ENCODE data around the gene RXRA. TPM values are rescaled to one million over a fixed set of nuclear protein-coding genes. Genes with fewer than 3 reads are reported as not detected.

RXRA gene
- polyA plus RNA-seq, 1 donor, result 74.6 TPM

DNA sequence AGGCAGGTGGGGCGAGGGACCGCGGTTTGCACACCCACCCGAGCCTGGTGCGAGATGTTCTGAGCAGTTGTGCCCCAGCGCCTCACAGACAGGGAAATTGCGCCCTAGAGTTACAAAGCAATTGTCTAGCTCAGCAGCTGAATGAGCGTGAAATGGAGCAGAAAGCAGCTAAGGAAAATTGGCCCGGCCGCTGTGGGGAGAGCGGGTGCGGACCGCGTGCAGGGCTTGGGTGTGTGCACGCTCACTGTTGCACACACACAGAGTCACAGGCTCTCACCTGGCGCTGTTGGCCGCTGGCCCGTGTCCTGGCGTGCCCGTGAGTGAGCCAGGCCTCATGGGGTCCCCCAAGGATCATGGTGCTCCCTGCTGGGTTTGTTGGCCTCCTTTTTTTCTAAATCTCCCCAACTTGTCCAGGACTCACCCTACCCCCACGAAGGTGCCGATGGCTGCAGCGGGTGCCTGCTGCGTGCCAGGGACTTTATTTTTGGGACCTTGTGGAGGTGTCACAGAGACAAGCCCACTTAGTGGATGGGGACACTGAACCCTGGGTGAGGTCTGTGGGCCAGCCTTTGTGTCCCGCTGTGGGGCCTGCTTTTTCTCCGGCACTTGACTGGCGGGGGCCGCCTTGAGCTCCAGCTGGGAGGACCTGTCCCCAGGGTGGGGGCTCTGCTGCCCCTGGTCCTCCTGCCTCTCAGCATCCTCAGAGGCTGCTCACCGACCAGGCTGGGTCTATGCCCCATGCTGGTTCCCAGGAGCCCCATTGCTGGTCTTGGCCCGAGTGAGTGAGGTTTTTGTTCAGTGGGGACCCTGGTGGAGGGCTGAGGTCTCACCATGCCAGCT is 5.2 kb downstream of the RXRA start:
- WGBS (ENCODE audit: insufficient coverage, low lambda C conversion rate), result no CpG with 5 or more reads among the region's 30 CpGs
- Histone ChIP-seq H3K9me3 (ENCODE audit: control insufficient read depth, low read depth, low read length) (no peaks in the 10 kb centered on the region), H3K27ac (ENCODE audit: low read length) (peak overlapping the region; percentile 97), H3K4me3 (ENCODE audit: low read length) (no peak overlapping the region), H3K36me3 (ENCODE audit: control insufficient read depth, insufficient read depth, low read length) (no peaks in the 10 kb centered on the region), H3K4me1 (ENCODE audit: control insufficient read depth, insufficient read depth, low read length) (peaks cover 87% of the 10 kb centered on the region), H3K27me3 (ENCODE audit: control insufficient read depth, insufficient read depth, low read length) (no peaks in the 10 kb centered on the region)
- DNase-seq, result no peak

DNA sequence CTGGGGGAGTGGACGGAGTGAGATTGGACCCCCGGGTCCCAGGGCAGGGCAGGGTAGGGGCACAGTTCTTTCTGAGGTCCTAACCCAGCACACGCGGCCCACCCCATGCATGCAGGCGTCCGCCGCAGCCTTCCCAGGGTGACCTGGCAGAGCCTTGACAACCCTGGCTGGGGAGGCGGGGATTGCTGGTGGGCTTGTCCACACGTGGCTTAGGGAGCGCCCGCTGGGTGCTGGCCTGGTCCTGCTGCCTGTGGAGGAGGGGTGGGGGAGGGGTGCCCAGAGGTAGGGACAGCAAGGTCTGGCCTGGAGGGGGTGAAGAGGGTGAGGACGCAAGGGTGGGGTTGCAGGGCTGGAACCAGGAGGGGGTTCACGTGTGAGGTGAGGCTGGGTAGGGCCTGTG is 6.0 kb downstream of the RXRA start:
- no peak for DNase-seq
- H3K4me3 ChIP-seq (ENCODE audit: low read length), result no peak overlapping the region
- no CpG with 5 or more reads among the region's 13 CpGs for WGBS (ENCODE audit: insufficient coverage, low lambda C conversion rate)
- H3K36me3 ChIP-seq (ENCODE audit: control insufficient read depth, insufficient read depth, low read length), result no peaks in the 10 kb centered on the region
- peak overlapping the region; percentile 94 for H3K27ac ChIP-seq (ENCODE audit: low read length)
- H3K27me3 ChIP-seq (ENCODE audit: control insufficient read depth, insufficient read depth, low read length), result no peaks in the 10 kb centered on the region
- H3K9me3 ChIP-seq (ENCODE audit: control insufficient read depth, low read depth, low read length), result no peaks in the 10 kb centered on the region
- H3K4me1 ChIP-seq (ENCODE audit: control insufficient read depth, insufficient read depth, low read length), result peaks cover 95% of the 10 kb centered on the region

GRCh38 chr9:134332841-134333233 is 6.6 kb downstream of the RXRA start:
- H3K9me3 ChIP-seq (ENCODE audit: control insufficient read depth, low read depth, low read length), result no peaks in the 10 kb centered on the region
- no CpG with 5 or more reads among the region's 8 CpGs for WGBS (ENCODE audit: insufficient coverage, low lambda C conversion rate)
- peaks cover 2% of the 10 kb centered on the region for H3K36me3 ChIP-seq (ENCODE audit: control insufficient read depth, insufficient read depth, low read length)
- peak overlapping the region; percentile 94 for H3K27ac ChIP-seq (ENCODE audit: low read length)
- H3K4me1 ChIP-seq (ENCODE audit: control insufficient read depth, insufficient read depth, low read length), result peaks cover 97% of the 10 kb centered on the region
- DNase-seq, result no peak
- no peaks in the 10 kb centered on the region for H3K27me3 ChIP-seq (ENCODE audit: control insufficient read depth, insufficient read depth, low read length)
- peak overlapping the region; percentile 8 for H3K4me3 ChIP-seq (ENCODE audit: low read length)

DNA sequence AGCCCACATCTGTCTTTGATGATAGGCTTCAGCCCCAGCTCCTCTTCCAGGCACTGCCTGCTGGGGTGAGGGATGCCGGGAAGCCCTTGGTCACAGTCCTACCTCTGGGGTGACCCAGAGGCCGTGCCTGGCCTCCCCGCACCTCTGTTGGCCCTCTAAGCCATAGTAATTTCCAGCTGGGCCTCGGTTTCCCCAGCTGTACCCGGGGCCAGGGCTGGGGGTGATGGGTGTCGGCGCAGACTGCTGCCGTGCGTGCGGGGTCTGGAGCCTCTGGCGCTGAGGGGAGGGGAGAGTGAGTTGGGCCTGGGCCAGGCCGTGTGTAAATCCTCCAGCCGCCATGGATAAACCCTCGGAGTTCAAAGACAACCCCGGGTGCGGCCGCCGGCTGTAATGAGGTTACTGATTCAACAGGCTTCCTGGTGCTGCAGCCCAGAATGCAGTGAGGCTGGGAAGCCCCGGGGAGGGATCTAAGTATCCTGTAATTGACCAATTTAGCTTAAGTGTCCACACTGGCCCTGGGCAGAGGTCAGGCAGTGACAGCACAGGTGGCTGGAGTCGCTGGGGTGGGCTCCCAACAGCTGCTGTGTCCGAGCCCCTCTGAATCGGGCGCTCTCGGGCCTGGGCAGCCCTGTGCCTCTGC is 7.1 kb downstream of the RXRA start:
- peak overlapping the region; percentile 8 for H3K4me3 ChIP-seq (ENCODE audit: low read length)
- H3K27ac ChIP-seq (ENCODE audit: low read length), result peak overlapping the region; percentile 94
- H3K36me3 ChIP-seq (ENCODE audit: control insufficient read depth, insufficient read depth, low read length), result peaks cover 2% of the 10 kb centered on the region
- WGBS (ENCODE audit: insufficient coverage, low lambda C conversion rate), result no CpG with 5 or more reads among the region's 24 CpGs
- H3K4me1 ChIP-seq (ENCODE audit: control insufficient read depth, insufficient read depth, low read length), result peaks cover 98% of the 10 kb centered on the region
- no peaks in the 10 kb centered on the region for H3K27me3 ChIP-seq (ENCODE audit: control insufficient read depth, insufficient read depth, low read length)
- peak; percentile 81 to 95 for DNase-seq
- no peaks in the 10 kb centered on the region for H3K9me3 ChIP-seq (ENCODE audit: control insufficient read depth, low read depth, low read length)

GRCh38 chr9:134333874-134334581 is 7.8 kb downstream of the RXRA start:
- no peak for DNase-seq
- H3K36me3 ChIP-seq (ENCODE audit: control insufficient read depth, insufficient read depth, low read length), result peaks cover 2% of the 10 kb centered on the region
- WGBS (ENCODE audit: insufficient coverage, low lambda C conversion rate), result no CpG with 5 or more reads among the region's 16 CpGs
- H3K27me3 ChIP-seq (ENCODE audit: control insufficient read depth, insufficient read depth, low read length), result no peaks in the 10 kb centered on the region
- no peaks in the 10 kb centered on the region for H3K9me3 ChIP-seq (ENCODE audit: control insufficient read depth, low read depth, low read length)
- no peak overlapping the region for H3K4me3 ChIP-seq (ENCODE audit: low read length)
- peaks cover 98% of the 10 kb centered on the region for H3K4me1 ChIP-seq (ENCODE audit: control insufficient read depth, insufficient read depth, low read length)
- H3K27ac ChIP-seq (ENCODE audit: low read length), result peak overlapping the region; percentile 94

GRCh38 chr9:134335061-134335460 is 8.8 kb downstream of the RXRA start:
- H3K27ac ChIP-seq (ENCODE audit: low read length), result peak overlapping the region; percentile 94
- no peak for DNase-seq

DNA sequence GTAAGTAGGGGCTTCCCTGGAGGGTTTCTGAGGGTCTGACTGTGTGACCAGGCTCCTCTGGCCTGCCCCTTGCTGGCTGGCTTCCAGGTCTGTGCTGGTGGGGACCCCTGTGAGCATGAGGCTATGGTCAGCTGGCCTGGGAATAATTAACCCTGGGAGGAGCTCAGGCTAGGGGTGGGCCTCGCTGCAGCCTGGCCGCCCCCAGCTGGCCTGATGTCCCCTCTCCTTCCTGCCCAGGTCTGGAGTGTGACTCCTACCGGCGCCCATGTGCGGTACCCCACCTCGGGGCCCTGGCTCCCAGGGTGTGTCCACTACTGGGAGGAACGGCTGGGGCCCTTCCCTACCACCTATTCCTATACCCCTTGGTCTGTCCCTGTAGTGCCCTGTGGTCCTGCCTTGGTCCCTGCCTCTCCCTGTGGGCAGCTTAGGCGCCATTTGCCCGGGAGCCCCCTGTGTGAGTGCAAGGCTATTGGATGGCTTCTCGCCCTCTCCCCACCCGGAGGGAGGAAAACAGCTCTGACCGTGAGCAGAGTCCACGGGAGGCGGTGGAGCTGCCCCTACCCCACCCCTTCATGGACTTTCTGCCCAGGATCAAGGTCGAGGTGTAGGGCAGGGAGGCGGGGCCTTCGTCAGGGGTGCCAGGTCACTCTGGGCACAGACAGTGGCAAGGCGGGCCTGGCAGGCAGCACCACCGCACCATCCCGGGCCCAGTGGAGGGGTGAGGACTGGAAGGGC is 9.4 kb downstream of the RXRA start:
- H3K36me3 ChIP-seq (ENCODE audit: control insufficient read depth, insufficient read depth, low read length), result peaks cover 6% of the 10 kb centered on the region
- WGBS (ENCODE audit: insufficient coverage, low lambda C conversion rate), result no CpG with 5 or more reads among the region's 20 CpGs
- peak overlapping the region; percentile 94 for H3K27ac ChIP-seq (ENCODE audit: low read length)
- peak; percentile 83 to 92 for DNase-seq
- H3K27me3 ChIP-seq (ENCODE audit: control insufficient read depth, insufficient read depth, low read length), result no peaks in the 10 kb centered on the region
- H3K4me1 ChIP-seq (ENCODE audit: control insufficient read depth, insufficient read depth, low read length), result peaks cover 98% of the 10 kb centered on the region
- H3K4me3 ChIP-seq (ENCODE audit: low read length), result no peak overlapping the region
- no peaks in the 10 kb centered on the region for H3K9me3 ChIP-seq (ENCODE audit: control insufficient read depth, low read depth, low read length)

More at GRCh38 chr9:134335061-134335460, 8.8 kb downstream of the RXRA start:
- peaks cover 98% of the 10 kb centered on the region for H3K4me1 ChIP-seq (ENCODE audit: control insufficient read depth, insufficient read depth, low read length)
- WGBS (ENCODE audit: insufficient coverage, low lambda C conversion rate), result no CpG with 5 or more reads among the region's 2 CpGs
- no peaks in the 10 kb centered on the region for H3K27me3 ChIP-seq (ENCODE audit: control insufficient read depth, insufficient read depth, low read length)
- H3K36me3 ChIP-seq (ENCODE audit: control insufficient read depth, insufficient read depth, low read length), result peaks cover 2% of the 10 kb centered on the region
- no peak overlapping the region for H3K4me3 ChIP-seq (ENCODE audit: low read length)
- no peaks in the 10 kb centered on the region for H3K9me3 ChIP-seq (ENCODE audit: control insufficient read depth, low read depth, low read length)

DNA sequence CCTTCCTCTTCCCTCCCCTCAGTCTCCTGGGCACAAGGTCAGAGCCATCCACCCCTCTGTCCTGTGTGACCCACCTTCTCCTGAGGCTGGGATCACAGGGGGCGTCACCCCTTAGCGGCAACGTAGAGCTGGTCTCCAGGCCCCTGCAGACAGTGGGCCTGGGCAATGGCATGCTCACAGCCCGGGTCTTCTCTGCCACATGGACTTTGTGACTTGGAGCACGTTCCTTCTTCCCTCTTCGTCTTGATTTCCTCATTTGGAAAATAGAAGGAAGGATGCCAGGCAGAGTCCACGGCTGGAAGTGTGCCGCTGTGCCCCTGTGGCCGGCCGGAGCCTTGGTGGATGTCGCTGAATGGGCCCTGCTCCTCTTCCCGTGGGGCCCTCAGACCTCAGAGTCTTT is 10.0 kb downstream of the RXRA start:
- no peak overlapping the region for H3K4me3 ChIP-seq (ENCODE audit: low read length)
- no peaks in the 10 kb centered on the region for H3K9me3 ChIP-seq (ENCODE audit: control insufficient read depth, low read depth, low read length)
- H3K36me3 ChIP-seq (ENCODE audit: control insufficient read depth, insufficient read depth, low read length), result peaks cover 9% of the 10 kb centered on the region
- no peaks in the 10 kb centered on the region for H3K27me3 ChIP-seq (ENCODE audit: control insufficient read depth, insufficient read depth, low read length)
- H3K27ac ChIP-seq (ENCODE audit: low read length), result peak overlapping the region; percentile 94
- WGBS (ENCODE audit: insufficient coverage, low lambda C conversion rate), result no CpG with 5 or more reads among the region's 12 CpGs
- H3K4me1 ChIP-seq (ENCODE audit: control insufficient read depth, insufficient read depth, low read length), result peaks cover 98% of the 10 kb centered on the region
- peak in 1 of 2 donors; percentile 77 for DNase-seq

GRCh38 chr9:134336924-134337323 is 10.7 kb downstream of the RXRA start:
- peak overlapping the region; percentile 94 for H3K27ac ChIP-seq (ENCODE audit: low read length)
- no CpG with 5 or more reads among the region's 8 CpGs for WGBS (ENCODE audit: insufficient coverage, low lambda C conversion rate)

GRCh38 chr9:134337469-134337868 is 11.2 kb downstream of the RXRA start:
- Histone ChIP-seq H3K36me3 (ENCODE audit: control insufficient read depth, insufficient read depth, low read length) (peaks cover 12% of the 10 kb centered on the region), H3K9me3 (ENCODE audit: control insufficient read depth, low read depth, low read length) (no peaks in the 10 kb centered on the region), H3K4me1 (ENCODE audit: control insufficient read depth, insufficient read depth, low read length) (peaks cover 96% of the 10 kb centered on the region), H3K27me3 (ENCODE audit: control insufficient read depth, insufficient read depth, low read length) (no peaks in the 10 kb centered on the region), H3K27ac (ENCODE audit: low read length) (no peak overlapping the region), H3K4me3 (ENCODE audit: low read length) (no peak overlapping the region)
- no CpG with 5 or more reads among the region's 13 CpGs for WGBS (ENCODE audit: insufficient coverage, low lambda C conversion rate)
- DNase-seq, result no peak

More at GRCh38 chr9:134336924-134337323, 10.7 kb downstream of the RXRA start:
- peaks cover 97% of the 10 kb centered on the region for H3K4me1 ChIP-seq (ENCODE audit: control insufficient read depth, insufficient read depth, low read length)
- H3K9me3 ChIP-seq (ENCODE audit: control insufficient read depth, low read depth, low read length), result no peaks in the 10 kb centered on the region
- H3K4me3 ChIP-seq (ENCODE audit: low read length), result no peak overlapping the region
- H3K27me3 ChIP-seq (ENCODE audit: control insufficient read depth, insufficient read depth, low read length), result no peaks in the 10 kb centered on the region
- no peak for DNase-seq
- peaks cover 9% of the 10 kb centered on the region for H3K36me3 ChIP-seq (ENCODE audit: control insufficient read depth, insufficient read depth, low read length)

Data from large intestine (tissue), 3 donors.